ENCODE measurements around the gene ISG15. TPM values are rescaled to one million over a fixed set of nuclear protein-coding genes. Genes with fewer than 3 reads are reported as not detected.

Gene ISG15
- total RNA-seq, 1 donor, result 90.5 TPM

DNA sequence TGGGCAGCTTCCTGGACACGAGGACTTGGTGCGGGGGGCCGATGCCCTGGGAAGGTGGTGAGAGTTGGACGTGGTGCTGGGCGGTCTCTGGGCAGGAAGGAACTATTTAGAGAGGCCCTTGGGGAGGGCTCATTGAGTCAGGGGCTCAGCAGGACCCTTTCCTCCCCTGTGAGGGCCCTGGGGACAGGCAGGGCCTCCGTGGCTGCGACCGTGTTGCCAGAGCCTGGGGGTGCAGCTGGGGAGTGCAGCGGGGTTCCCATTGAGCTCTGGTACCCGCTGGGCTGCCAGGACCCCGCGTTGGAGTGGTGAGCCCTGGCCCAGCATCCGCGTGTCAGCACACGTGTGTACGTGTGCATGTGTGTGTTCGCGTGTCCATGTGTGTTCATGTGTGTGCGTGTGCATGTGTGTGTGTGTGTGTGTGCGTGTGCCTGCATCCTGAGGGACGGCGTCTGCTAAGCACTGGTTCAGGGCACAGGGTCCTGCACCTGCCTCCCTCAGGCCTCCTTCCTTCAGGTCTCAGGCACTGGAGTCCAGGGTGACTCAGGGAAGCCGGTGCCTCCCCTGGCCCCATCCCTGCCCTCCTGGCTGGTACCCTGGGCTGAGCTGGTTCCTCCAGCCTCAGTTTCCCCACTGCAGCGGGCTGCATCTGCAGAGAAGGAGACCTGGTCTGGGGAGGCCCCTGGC lies 50.1 kb downstream of the ISG15 start:
- no peak for DNase-seq (ENCODE audit: insufficient read length, low spot score, missing footprints)
- H3K4me1 ChIP-seq (ENCODE audit: insufficient read depth, low read length), result peaks cover 10% of the 10 kb centered on the region
- no peak overlapping the region for H3K27ac ChIP-seq (ENCODE audit: low read depth, low read length)
- H3K4me2 ChIP-seq (ENCODE audit: insufficient read depth, low read length), result no peak overlapping the region
- H4K20me1 ChIP-seq (ENCODE audit: insufficient read depth, low read length), result no peaks in the 10 kb centered on the region
- no peak overlapping the region for H3K4me3 ChIP-seq (ENCODE audit: insufficient read depth, low read length)
- H3K9me3 ChIP-seq (ENCODE audit: low read depth, low read length), result no peaks in the 10 kb centered on the region
- no peak overlapping the region for H2AFZ ChIP-seq (ENCODE audit: low read length)
- TF ChIP-seq, protein P1, sequence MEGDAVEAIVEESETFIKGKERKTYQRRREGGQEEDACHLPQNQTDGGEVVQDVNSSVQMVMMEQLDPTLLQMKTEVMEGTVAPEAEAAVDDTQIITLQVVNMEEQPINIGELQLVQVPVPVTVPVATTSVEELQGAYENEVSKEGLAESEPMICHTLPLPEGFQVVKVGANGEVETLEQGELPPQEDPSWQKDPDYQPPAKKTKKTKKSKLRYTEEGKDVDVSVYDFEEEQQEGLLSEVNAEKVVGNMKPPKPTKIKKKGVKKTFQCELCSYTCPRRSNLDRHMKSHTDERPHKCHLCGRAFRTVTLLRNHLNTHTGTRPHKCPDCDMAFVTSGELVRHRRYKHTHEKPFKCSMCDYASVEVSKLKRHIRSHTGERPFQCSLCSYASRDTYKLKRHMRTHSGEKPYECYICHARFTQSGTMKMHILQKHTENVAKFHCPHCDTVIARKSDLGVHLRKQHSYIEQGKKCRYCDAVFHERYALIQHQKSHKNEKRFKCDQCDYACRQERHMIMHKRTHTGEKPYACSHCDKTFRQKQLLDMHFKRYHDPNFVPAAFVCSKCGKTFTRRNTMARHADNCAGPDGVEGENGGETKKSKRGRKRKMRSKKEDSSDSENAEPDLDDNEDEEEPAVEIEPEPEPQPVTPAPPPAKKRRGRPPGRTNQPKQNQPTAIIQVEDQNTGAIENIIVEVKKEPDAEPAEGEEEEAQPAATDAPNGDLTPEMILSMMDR (IDR thresholded peaks at IDR 0.05; ENCODE audit: extremely low read depth, low read depth, low read length), result no peak
- no peaks in the 10 kb centered on the region for H3K79me2 ChIP-seq (ENCODE audit: insufficient read depth, low read length)
- H3K36me3 ChIP-seq (ENCODE audit: insufficient read depth, low read length), result no peaks in the 10 kb centered on the region
- peaks cover 41% of the 10 kb centered on the region for H3K27me3 ChIP-seq (ENCODE audit: insufficient read depth, low read length)

Small RNA genes lying within 50 kb of the gene (small RNA-seq; reads per million reads assigned to genes)
- not detected for gene AL645608.3

Other genes with a start within 250 kb of the ISG15 start
- 7.7 and 8.3 TPM in 2 replicates for gene SAMD11, start 89.6 kb upstream of the ISG15 start, total RNA-seq
- gene NOC2L, start 54.2 kb upstream of the ISG15 start, total RNA-seq, result 47.7 and 47.8 TPM in 2 replicates
- gene KLHL17, start 52.9 kb upstream of the ISG15 start, total RNA-seq, result 5.4 and 6.2 TPM in 2 replicates
- gene PLEKHN1, start 47.0 kb upstream of the ISG15 start, total RNA-seq, result 0.36 and 0.88 TPM in 2 replicates
- not detected in 2 replicates for gene PERM1, start 31.4 kb upstream of the ISG15 start, total RNA-seq
- gene HES4, start 13.4 kb upstream of the ISG15 start, total RNA-seq, result 0.29 and 0.72 TPM in 2 replicates
- gene AGRN, start 6.6 kb downstream of the ISG15 start, total RNA-seq, result 14.7 and 30.0 TPM in 2 replicates
- gene RNF223, start 60.8 kb downstream of the ISG15 start, total RNA-seq, result not detected in 2 replicates
- 5.4 and 8.5 TPM in 2 replicates for gene C1orf159, start 102.6 kb downstream of the ISG15 start, total RNA-seq
- not detected in 2 replicates for gene TTLL10, start 160.4 kb downstream of the ISG15 start, total RNA-seq
- gene TNFRSF18, start 193.1 kb downstream of the ISG15 start, total RNA-seq, result 0.29 TPM in 1 of 2 replicates, not detected in the other
- gene TNFRSF4, start 200.7 kb downstream of the ISG15 start, total RNA-seq, result under 0.01 TPM in 1 of 2 replicates, not detected in the other
- gene SDF4, start 218.5 kb downstream of the ISG15 start, total RNA-seq, result 136 and 151 TPM in 2 replicates
- 26.5 and 29.7 TPM in 2 replicates for gene B3GALT6, start 218.7 kb downstream of the ISG15 start, total RNA-seq
- gene C1QTNF12, start 233.2 kb downstream of the ISG15 start, total RNA-seq, result 0.36 and 0.59 TPM in 2 replicates